ENCODE measurements around the gene TREML1. TPM values are rescaled to one million over a fixed set of nuclear protein-coding genes. Genes with fewer than 3 reads are reported as not detected.

Gene TREML1
- total RNA-seq, 1 donor from 2014 or later = not detected

- Histone ChIP-seq H3K9me3 (ENCODE audit: low read depth) (no peaks in the 10 kb centered on the region), H2AFZ (replicated peaks) (no peak overlapping the region), H3K27ac (no peak overlapping the region), H3F3A (ENCODE audit: low read depth) (peaks cover 10% of the 10 kb centered on the region), H3K36me3 (no peaks in the 10 kb centered on the region), H3K4me3 (no peak overlapping the region), H3K27me3 (no peaks in the 10 kb centered on the region), H3K4me2 (no peak overlapping the region), H4K20me1 (ENCODE audit: low read depth) (no peaks in the 10 kb centered on the region), H3K4me1 (peaks cover 10% of the 10 kb centered on the region), H3K9ac (no peak overlapping the region), H3K79me2 (ENCODE audit: low read depth) (no peaks in the 10 kb centered on the region)
- no peaks in the 10 kb centered on the region for H3K36me3 Mint-ChIP-seq
- TF ChIP-seq CTCF (IDR thresholded peaks at IDR 0.05) = no peak
- TF ChIP-seq EZH2 (IDR thresholded peaks at IDR 0.05) = no peak
- no peak for TF ChIP-seq EZH2phosphoT487 (IDR thresholded peaks at IDR 0.05)
- H3K4me1 Mint-ChIP-seq = no peaks in the 10 kb centered on the region
- no peak overlapping the region for H3K27ac Mint-ChIP-seq
- H3K27me3 Mint-ChIP-seq (ENCODE audit: insufficient read depth, low read depth) = peaks cover 3% of the 10 kb centered on the region
- no peak for DNase-seq (ENCODE audit: low spot score)
- no peak overlapping the region for H3K4me3 Mint-ChIP-seq
- no peaks in the 10 kb centered on the region for H3K9me3 Mint-ChIP-seq
These were observed 18.9 kb downstream of the TREML1 start for GRCh38 chr6:41135062-41135832.

DNA sequence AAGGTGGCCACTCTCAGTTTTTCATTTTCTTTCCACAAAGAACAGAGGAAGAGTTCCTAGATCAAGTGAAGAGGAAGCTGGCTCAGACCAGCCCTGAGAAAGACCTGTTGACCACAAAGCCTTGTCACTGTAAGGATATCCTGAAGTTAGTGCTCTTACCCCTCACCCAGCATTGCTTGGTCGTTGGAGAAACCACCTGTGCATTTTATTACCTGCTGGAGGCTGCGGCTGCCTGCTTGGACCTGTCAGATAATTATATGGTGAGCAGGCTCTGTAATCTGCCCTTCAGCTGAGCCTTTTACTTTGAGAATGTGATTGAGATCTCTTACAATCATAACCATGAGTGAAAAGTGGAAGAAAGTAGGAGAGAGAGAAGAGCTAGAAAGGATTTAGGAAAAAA, 21.9 kb downstream of the TREML1 start:
- Histone ChIP-seq H3F3A (ENCODE audit: low read depth) (no peaks in the 10 kb centered on the region), H3K9me3 (ENCODE audit: low read depth) (no peaks in the 10 kb centered on the region), H3K9ac (no peak overlapping the region), H2AFZ (replicated peaks) (no peak overlapping the region), H3K27me3 (no peaks in the 10 kb centered on the region), H3K79me2 (ENCODE audit: low read depth) (no peaks in the 10 kb centered on the region), H3K36me3 (no peaks in the 10 kb centered on the region), H4K20me1 (ENCODE audit: low read depth) (no peaks in the 10 kb centered on the region), H3K4me2 (no peak overlapping the region), H3K27ac (no peak overlapping the region), H3K4me1 (no peaks in the 10 kb centered on the region), H3K4me3 (no peak overlapping the region)
- Mint-ChIP-seq H3K4me1 (no peaks in the 10 kb centered on the region), H3K4me3 (no peak overlapping the region), H3K9me3 (no peaks in the 10 kb centered on the region), H3K36me3 (no peaks in the 10 kb centered on the region), H3K27ac (no peak overlapping the region), H3K27me3 (ENCODE audit: insufficient read depth, low read depth) (peaks cover 3% of the 10 kb centered on the region)
- DNase-seq (ENCODE audit: low spot score) = no peak
- TF ChIP-seq EZH2phosphoT487 (IDR thresholded peaks at IDR 0.05) = no peak
- no peak for TF ChIP-seq EZH2 (IDR thresholded peaks at IDR 0.05)
- TF ChIP-seq CTCF (IDR thresholded peaks at IDR 0.05) = no peak

DNA sequence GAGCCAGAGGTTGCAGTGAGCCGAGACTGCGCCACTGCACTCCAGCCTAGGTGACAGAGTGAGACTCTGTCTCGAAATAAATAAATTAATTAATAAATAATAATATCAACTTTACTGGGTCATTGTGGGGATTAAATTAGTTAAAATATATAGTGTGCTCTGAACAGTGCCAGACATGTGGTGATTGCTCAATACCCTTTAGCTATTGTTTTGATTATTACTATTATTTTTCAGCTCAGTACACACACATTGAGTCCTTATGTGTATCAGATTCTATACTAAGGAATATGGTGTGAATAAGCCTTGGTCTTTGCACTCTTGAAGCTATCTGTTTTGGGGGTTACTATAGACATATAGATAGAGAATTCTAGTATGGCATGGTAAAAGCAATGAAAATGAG, 28.9 kb downstream of the TREML1 start:
- Histone ChIP-seq H3K79me2 (ENCODE audit: low read depth) (no peaks in the 10 kb centered on the region), H3K9ac (no peak overlapping the region), H3K4me2 (no peak overlapping the region), H3K4me3 (no peak overlapping the region), H3K36me3 (no peaks in the 10 kb centered on the region), H3K27ac (no peak overlapping the region), H3F3A (ENCODE audit: low read depth) (no peaks in the 10 kb centered on the region), H2AFZ (replicated peaks) (no peak overlapping the region), H4K20me1 (ENCODE audit: low read depth) (no peaks in the 10 kb centered on the region), H3K27me3 (no peaks in the 10 kb centered on the region), H3K9me3 (ENCODE audit: low read depth) (no peaks in the 10 kb centered on the region), H3K4me1 (no peaks in the 10 kb centered on the region)
- no peaks in the 10 kb centered on the region for H3K27me3 Mint-ChIP-seq (ENCODE audit: insufficient read depth, low read depth)
- no peak overlapping the region for H3K27ac Mint-ChIP-seq
- H3K4me3 Mint-ChIP-seq = no peak overlapping the region
- no peaks in the 10 kb centered on the region for H3K4me1 Mint-ChIP-seq
- TF ChIP-seq EZH2phosphoT487 (IDR thresholded peaks at IDR 0.05) (no peak), EZH2 (IDR thresholded peaks at IDR 0.05) (no peak), CTCF (IDR thresholded peaks at IDR 0.05) (no peak)
- no peak for DNase-seq (ENCODE audit: low spot score)
- H3K9me3 Mint-ChIP-seq = no peaks in the 10 kb centered on the region
- peaks cover 2% of the 10 kb centered on the region for H3K36me3 Mint-ChIP-seq

All from neural progenitor cell (in vitro differentiated cells).